Measurements from ENCODE around the gene LAMB4.

The LAMB4 gene

GRCh38 chr7:108003599-108003935 is 126.6 kb downstream of the LAMB4 start:
- H3K27ac ChIP-seq (ENCODE audit: low read length), result peak overlapping the region; percentile 83
- H3K4me1 ChIP-seq (ENCODE audit: control insufficient read depth, insufficient read depth, low read length), result peaks cover 27% of the 10 kb centered on the region

DNA sequence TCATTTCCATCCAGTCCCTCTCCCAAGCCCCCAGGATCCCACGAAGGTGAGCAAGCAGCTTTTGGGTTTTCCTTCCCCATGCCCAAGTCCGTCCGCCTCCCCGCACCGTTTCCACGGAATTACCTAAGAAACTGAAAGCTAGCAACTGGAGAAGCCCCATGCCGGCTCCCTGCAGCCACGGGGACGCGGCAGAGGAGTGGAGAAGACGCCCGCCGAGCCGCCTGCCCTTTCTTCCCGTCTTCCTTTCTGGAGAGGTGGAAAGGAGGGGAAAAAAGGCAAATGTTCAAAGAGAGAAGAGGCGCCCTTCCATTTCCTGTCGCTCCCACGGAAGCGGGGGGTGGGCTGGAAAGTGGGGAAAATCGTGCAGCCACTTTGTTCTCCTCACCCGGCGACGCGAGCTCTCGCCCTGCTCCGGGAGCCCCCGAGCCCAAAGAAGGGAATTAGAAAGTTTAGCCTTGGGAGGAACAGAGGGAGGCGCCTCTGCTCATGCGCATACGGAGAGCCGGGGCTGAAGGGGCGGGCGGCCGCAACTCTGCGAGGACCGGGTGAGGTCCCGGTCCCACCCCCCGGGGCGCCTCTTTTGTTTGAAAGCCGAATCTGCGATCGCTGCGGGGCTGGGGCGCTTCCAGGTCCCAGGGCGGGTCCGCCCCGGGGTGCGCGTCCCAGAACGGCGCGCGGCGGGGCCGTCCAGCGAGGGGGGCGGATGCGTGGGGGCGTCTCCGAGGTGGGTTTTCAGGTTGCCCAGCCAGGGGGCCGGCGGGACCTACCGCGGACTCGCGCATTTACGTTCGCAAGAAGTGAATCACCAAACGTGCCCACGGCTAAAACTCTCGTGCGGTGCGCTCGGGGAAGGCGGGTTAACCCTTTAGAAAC is 127.2 kb downstream of the LAMB4 start, which contains the start of gene LAMB1:
Gene LAMB1 (minus strand): TSS at position 436 of the 873 bp plus-strand sequence. CDS start 276 bp downstream, at position 160.
- peak within 1 kb of the TSS; percentile 83 for H3K27ac ChIP-seq (ENCODE audit: low read length)
- peaks cover 2 to 3% of the 10 kb centered on the region in 2 donors for H3K36me3 ChIP-seq (ENCODE audit: control insufficient read depth in 2 of 2, insufficient read depth in 2 of 2, low read length in 2 of 2)
- H3K4me3 ChIP-seq (ENCODE audit: low read length in 2 of 2), result peak within 1 kb of the TSS; percentile 92
- H3K9ac ChIP-seq (ENCODE audit: low read length in 2 of 2), result peak within 1 kb of the TSS; percentile 73 to 79
- no peaks in the 10 kb centered on the region for H3K27me3 ChIP-seq (ENCODE audit: control insufficient read depth in 1 of 2, insufficient read depth in 2 of 2, low read length in 2 of 2)
- H3K4me1 ChIP-seq (ENCODE audit: control insufficient read depth, insufficient read depth, low read length), result peaks cover 29% of the 10 kb centered on the region
- H3K9me3 ChIP-seq (ENCODE audit: control insufficient read depth in 2 of 2, low read length in 2 of 2), result no peaks in the 10 kb centered on the region

More at GRCh38 chr7:108003599-108003935, 126.6 kb downstream of the LAMB4 start:
- Histone ChIP-seq H3K27me3 (ENCODE audit: control insufficient read depth in 1 of 2, insufficient read depth in 2 of 2, low read length in 2 of 2) (no peaks in the 10 kb centered on the region), H3K36me3 (ENCODE audit: control insufficient read depth in 2 of 2, insufficient read depth in 2 of 2, low read length in 2 of 2) (no peaks in the 10 kb centered on the region), H3K9ac (ENCODE audit: low read length in 2 of 2) (peak overlapping the region in 1 of 2 donors; percentile 73), H3K4me3 (ENCODE audit: low read length in 2 of 2) (peak overlapping the region; percentile 92), H3K9me3 (ENCODE audit: control insufficient read depth in 2 of 2, low read length in 2 of 2) (no peaks in the 10 kb centered on the region)

DNA sequence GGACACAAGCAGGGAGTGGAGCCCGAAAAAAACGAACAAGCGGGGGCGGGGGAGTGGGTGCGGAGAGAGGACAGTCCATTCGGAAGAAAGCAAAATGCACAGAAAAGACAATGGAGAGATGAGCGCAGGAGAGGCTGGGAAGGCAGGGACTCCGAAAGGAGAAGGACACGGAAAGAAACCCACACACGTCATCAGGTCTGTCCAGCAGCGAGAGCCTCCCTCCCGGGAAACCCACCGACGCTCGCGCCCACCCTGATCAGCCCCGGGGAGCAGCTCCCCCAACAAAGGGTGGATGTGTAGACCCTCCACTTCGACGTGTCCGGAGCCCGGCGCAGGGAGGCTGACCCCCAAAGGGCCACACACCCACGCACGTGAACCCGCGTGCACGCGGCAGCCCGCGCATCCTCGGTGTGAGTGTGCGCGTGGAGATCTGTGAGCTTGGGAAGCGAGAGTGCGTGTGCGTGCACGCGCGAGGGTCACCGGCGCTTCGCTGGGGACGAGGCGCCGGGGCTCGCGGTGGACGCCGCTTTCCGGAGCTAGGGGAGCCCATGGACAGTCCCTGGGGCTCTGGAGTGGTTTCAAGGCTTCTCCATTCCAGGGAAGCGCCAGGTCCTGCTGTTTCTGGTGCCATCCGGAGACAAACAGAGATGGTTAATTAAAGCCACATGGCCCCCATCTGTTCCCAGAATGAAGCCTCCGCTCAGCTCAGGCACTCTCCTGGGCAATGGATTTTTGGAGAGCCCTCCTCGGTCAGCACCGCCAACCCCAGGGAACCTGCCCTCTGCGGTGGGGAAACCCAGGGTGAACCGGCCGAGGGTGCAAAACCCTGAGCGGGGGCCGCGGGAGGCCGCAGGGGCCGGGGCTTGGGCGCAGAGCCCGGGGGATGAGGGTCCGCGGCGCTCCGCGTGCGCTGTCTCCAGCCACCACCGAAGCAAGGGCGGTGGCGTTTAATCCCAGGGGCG is 128.1 kb downstream of the LAMB4 start:
- H3K36me3 ChIP-seq (ENCODE audit: control insufficient read depth in 2 of 2, insufficient read depth in 2 of 2, low read length in 2 of 2), result peaks cover 6 to 7% of the 10 kb centered on the region in 2 donors
- H3K4me3 ChIP-seq (ENCODE audit: low read length in 2 of 2), result peak overlapping the region; percentile 92
- H3K9ac ChIP-seq (ENCODE audit: low read length in 2 of 2), result peak overlapping the region; percentile 73 to 79
- H3K4me1 ChIP-seq (ENCODE audit: control insufficient read depth, insufficient read depth, low read length), result peaks cover 29% of the 10 kb centered on the region
- H3K9me3 ChIP-seq (ENCODE audit: control insufficient read depth in 2 of 2, low read length in 2 of 2), result no peaks in the 10 kb centered on the region
- no peaks in the 10 kb centered on the region for H3K27me3 ChIP-seq (ENCODE audit: control insufficient read depth in 1 of 2, insufficient read depth in 2 of 2, low read length in 2 of 2)
- peak overlapping the region; percentile 83 for H3K27ac ChIP-seq (ENCODE audit: low read length)

- Histone ChIP-seq H3K9ac (ENCODE audit: low read length in 2 of 2) (peak overlapping the region; percentile 73 to 78), H3K27me3 (ENCODE audit: control insufficient read depth in 1 of 2, insufficient read depth in 2 of 2, low read length in 2 of 2) (no peaks in the 10 kb centered on the region), H3K9me3 (ENCODE audit: control insufficient read depth in 2 of 2, low read length in 2 of 2) (no peaks in the 10 kb centered on the region), H3K4me1 (ENCODE audit: control insufficient read depth, insufficient read depth, low read length) (peaks cover 29% of the 10 kb centered on the region), H3K27ac (ENCODE audit: low read length) (peak overlapping the region; percentile 83), H3K36me3 (ENCODE audit: control insufficient read depth in 2 of 2, insufficient read depth in 2 of 2, low read length in 2 of 2) (peaks cover 6 to 7% of the 10 kb centered on the region in 2 donors), H3K4me3 (ENCODE audit: low read length in 2 of 2) (peak overlapping the region; percentile 92)
Measured at GRCh38 chr7:108000875-108001763, 129.0 kb downstream of the LAMB4 start.

DNA sequence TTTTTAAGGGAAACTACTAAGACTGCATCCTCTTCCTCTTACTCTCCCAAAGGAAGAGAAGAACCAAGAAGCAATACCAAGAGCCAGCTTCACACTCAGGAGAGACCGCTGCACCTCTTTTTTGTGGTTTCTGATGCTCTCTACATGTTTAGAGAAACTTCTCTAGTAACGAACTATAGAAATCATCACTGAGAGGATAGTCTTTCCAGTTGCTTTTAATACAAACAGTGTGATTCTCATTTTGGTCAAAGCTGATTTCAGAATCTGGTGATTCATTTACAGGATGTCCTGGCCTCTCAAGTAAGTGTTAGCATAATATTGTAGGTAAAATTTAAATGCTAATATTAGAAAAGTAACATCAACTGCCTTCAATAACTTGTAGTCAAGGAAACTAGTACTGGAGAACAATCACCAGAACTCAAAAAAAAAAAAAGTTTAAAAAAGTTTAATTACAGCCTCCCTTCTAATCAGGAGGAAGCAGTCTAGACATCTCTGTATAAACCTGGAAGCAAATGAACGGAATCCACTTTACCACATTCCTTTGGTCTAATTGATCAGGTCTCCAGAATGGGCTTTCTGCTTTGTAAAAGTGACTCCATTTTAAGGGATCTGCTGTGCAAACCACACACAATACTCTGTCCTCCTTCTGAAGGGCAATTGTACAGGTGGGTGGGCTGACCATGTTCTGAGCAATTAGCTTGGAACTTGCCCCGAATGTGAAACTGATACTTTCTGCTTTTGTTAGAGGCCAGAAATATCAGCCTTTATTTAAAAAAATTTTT is 130.2 kb downstream of the LAMB4 start:
- Histone ChIP-seq H3K4me1 (ENCODE audit: control insufficient read depth, insufficient read depth, low read length) (peaks cover 35% of the 10 kb centered on the region), H3K27me3 (ENCODE audit: control insufficient read depth in 1 of 2, insufficient read depth in 2 of 2, low read length in 2 of 2) (no peaks in the 10 kb centered on the region), H3K9ac (ENCODE audit: low read length in 2 of 2) (peak overlapping the region in 1 of 2 donors; percentile 40), H3K4me3 (ENCODE audit: low read length in 2 of 2) (peak overlapping the region in 1 of 2 donors; percentile 24), H3K36me3 (ENCODE audit: control insufficient read depth in 2 of 2, insufficient read depth in 2 of 2, low read length in 2 of 2) (peaks cover 6 to 7% of the 10 kb centered on the region in 2 donors), H3K9me3 (ENCODE audit: control insufficient read depth in 2 of 2, low read length in 2 of 2) (no peaks in the 10 kb centered on the region), H3K27ac (ENCODE audit: low read length) (no peak overlapping the region)

DNA sequence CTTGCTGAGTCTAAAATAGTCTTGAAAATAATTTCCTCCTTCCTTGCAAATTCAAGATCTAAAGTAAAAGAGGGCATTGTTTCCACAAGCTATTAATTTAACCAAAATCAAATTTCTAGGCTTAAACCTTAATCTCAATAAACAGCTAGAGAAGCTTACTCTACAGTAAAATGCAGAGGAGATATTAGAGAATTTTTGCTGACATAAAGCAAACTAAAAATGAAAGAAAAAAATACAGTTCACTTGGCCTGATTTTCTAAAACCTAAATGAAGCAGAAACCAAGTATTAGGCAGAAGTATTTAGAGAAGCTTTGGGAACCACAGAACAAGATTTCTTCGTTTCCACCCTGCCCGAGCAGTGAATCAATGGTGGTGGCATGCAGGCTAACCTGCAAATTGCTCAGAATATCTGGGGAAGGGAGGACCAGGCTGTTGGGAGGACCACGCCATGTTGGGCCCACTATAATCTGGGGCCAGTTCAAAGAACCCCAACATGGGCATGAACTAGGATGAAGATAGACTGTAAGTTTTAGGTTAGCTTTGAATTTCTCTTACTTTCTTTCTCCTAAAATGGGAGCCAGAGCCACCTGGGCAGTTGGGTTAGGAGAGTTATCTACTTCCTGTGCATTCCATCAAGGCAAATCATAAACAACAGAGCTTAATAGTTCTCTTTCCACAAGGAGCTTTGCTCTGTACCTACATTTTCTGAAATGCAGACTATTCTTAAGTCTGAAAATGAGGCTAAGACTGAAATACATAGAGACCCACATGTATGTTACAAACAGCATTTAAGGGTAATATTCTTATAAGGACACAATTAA is 131.3 kb downstream of the LAMB4 start:
- peaks cover 31% of the 10 kb centered on the region for H3K4me1 ChIP-seq (ENCODE audit: control insufficient read depth, insufficient read depth, low read length)
- H3K27me3 ChIP-seq (ENCODE audit: control insufficient read depth in 1 of 2, insufficient read depth in 2 of 2, low read length in 2 of 2), result no peaks in the 10 kb centered on the region
- H3K27ac ChIP-seq (ENCODE audit: low read length), result no peak overlapping the region
- H3K9ac ChIP-seq (ENCODE audit: low read length in 2 of 2), result no peak overlapping the region
- peak overlapping the region in 1 of 2 donors; percentile 44 for H3K4me3 ChIP-seq (ENCODE audit: low read length in 2 of 2)
- H3K9me3 ChIP-seq (ENCODE audit: control insufficient read depth in 2 of 2, low read length in 2 of 2), result no peaks in the 10 kb centered on the region
- H3K36me3 ChIP-seq (ENCODE audit: control insufficient read depth in 2 of 2, insufficient read depth in 2 of 2, low read length in 2 of 2), result peaks cover 6 to 10% of the 10 kb centered on the region in 2 donors

DNA sequence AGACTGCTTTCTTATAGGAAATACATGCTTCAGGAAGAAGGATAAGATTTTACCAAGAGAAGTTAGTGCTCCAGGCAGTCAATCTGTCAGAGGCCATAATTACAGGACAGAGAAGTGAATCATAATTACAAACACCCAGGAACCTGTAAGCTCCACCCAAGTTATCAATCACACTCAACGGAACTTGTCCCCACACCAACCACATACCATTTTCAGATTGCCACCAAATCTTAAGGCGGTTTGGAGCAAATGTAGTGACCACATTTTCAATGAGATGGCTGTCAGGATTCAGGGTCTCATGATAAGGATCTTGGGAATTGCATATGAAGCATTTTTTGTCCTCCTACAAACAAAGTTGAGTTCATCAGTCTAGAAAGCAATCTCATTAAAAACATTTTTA is 132.0 kb downstream of the LAMB4 start:
- H3K9ac ChIP-seq (ENCODE audit: low read length in 2 of 2), result no peak overlapping the region
- H3K4me3 ChIP-seq (ENCODE audit: low read length in 2 of 2), result no peak overlapping the region
- H3K36me3 ChIP-seq (ENCODE audit: control insufficient read depth in 2 of 2, insufficient read depth in 2 of 2, low read length in 2 of 2), result peaks cover 11 to 17% of the 10 kb centered on the region in 2 donors
- no peaks in the 10 kb centered on the region for H3K9me3 ChIP-seq (ENCODE audit: control insufficient read depth in 2 of 2, low read length in 2 of 2)
- no peak overlapping the region for H3K27ac ChIP-seq (ENCODE audit: low read length)
- H3K27me3 ChIP-seq (ENCODE audit: control insufficient read depth in 1 of 2, insufficient read depth in 2 of 2, low read length in 2 of 2), result no peaks in the 10 kb centered on the region
- H3K4me1 ChIP-seq (ENCODE audit: control insufficient read depth, insufficient read depth, low read length), result peaks cover 28% of the 10 kb centered on the region

GRCh38 chr7:107996072-107996882 is 133.9 kb downstream of the LAMB4 start:
- H3K27me3 ChIP-seq (ENCODE audit: control insufficient read depth in 1 of 2, insufficient read depth in 2 of 2, low read length in 2 of 2), result no peaks in the 10 kb centered on the region
- peaks cover 22% of the 10 kb centered on the region for H3K4me1 ChIP-seq (ENCODE audit: control insufficient read depth, insufficient read depth, low read length)
- H3K27ac ChIP-seq (ENCODE audit: low read length), result no peak overlapping the region
- H3K9ac ChIP-seq (ENCODE audit: low read length in 2 of 2), result no peak overlapping the region
- H3K4me3 ChIP-seq (ENCODE audit: low read length in 2 of 2), result no peak overlapping the region
- peaks cover 15 to 17% of the 10 kb centered on the region in 2 donors for H3K36me3 ChIP-seq (ENCODE audit: control insufficient read depth in 2 of 2, insufficient read depth in 2 of 2, low read length in 2 of 2)
- no peaks in the 10 kb centered on the region for H3K9me3 ChIP-seq (ENCODE audit: control insufficient read depth in 2 of 2, low read length in 2 of 2)

Data from stomach smooth muscle (tissue), 2 donors.